Frontal cortex (tissue), 4 donors: ENCODE data around the gene CCDC85A. TPM values are rescaled to one million over a fixed set of nuclear protein-coding genes. Genes with fewer than 3 reads are reported as not detected.
"Not testable (repeated sequence)": the region's sequence is repeated elsewhere in the genome, so short reads cannot be mapped to it uniquely, and the experiment has no call there.

Experiments used
- DNase-seq, 2 donors: peaks; one replicate each; pipeline ENCODE4 v3.0.0; 2012; ENCODE audit warnings: low spot score in 2 of 2
- FAIRE-seq: peaks from 2 replicates; lab custom pipeline; 2012; peaks lifted over from hg19 to GRCh38; lab: Jason Lieb, UNC
- total RNA-seq: library from RNA; depleted of rRNA; stranded (reverse); fragments of >200 nt; gene quantifications from one replicate; pipeline ENCODE4 v1.2.3, GENCODE V29; 2014
- donor health status: control.
- donor health status: control.
- donor health status: control.

Gene CCDC85A
- 31.0 TPM for total RNA-seq

- FAIRE-seq, result no peak
- DNase-seq, result peak; percentile 78 to 79
Measured at GRCh38 chr2:56183643-56184499, at the start of gene CCDC85A. CCDC85A (plus strand) TSS chr2:56183990; CDS start chr2:56184625, 635 bp downstream.

GRCh38 chr2:56134861-56135260 is 48.9 kb upstream of the CCDC85A start:
- no peak for DNase-seq
- no peak for FAIRE-seq

DNA sequence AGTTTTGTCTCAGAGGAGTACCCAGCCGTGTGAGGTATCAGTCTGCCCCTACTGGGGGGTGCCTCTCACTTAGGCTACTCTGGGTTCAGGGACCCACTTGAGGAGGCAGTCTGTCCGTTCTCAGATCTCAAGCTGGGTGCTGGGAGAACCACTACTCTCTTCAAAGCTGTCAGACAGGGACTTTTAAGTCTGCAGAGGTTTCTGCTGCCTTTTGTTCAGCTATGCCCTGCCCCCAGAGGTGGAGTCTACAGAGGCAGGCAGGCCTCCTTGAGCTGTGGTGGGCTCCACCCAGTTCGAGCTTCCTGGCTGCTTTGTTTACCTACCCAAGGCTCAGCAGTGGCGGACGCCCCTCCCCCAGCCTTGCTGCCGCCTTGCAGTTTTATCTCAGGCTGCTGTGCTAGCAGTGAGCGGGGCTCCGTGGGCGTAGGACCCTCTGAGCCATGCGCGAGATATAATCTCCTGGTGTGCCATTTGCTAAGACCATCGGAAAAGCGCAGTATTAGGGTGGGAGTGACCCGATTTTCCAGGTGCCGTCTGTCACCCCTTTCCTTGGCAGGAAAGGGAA is 41.2 kb upstream of the CCDC85A start:
- FAIRE-seq, DNase-seq: not testable (repeated sequence)

DNA sequence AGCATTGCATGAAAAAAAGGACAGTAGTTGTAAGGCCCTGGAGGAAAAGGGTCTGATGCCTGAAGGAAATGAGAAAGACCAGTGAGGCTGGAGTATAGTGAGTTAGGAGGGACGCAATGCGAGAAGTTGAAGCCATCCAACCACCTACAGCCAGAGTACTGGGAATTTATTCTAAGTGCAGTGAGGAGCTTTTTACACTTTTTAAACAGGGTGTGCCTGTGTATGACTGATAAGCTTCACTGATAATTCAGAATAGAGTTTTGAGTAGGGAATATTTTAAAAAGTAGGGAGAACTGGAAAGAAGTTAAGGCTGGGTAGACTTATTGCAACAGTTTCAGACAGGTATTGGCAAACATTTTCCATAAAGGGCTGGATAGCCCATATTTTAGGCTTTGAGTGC is 35.9 kb upstream of the CCDC85A start:
- DNase-seq (no peak), FAIRE-seq (no peak)

DNA sequence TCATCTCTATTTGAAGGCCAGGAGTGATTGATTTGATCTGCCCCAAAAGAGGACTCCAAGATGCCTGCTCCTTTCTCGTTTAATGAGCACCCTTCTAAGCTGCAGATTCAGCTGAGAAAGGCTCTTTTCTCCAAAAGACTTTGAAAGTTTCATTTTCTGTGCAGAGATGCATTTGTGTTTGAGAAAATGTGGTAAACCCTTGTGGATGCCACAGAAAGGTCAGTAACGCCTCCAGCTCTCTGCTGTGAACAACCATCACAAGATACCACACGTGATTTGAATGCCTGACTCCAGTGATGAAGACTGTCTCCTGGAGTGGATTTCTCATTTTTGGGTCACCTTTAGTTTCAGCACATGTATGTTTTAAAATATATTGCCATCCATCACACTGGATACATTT is 35.0 kb upstream of the CCDC85A start:
- DNase-seq (no peak), FAIRE-seq (no peak)

- DNase-seq, result no peak
- no peak for FAIRE-seq
Measured at GRCh38 chr2:56151841-56152240, 31.9 kb upstream of the CCDC85A start.

DNA sequence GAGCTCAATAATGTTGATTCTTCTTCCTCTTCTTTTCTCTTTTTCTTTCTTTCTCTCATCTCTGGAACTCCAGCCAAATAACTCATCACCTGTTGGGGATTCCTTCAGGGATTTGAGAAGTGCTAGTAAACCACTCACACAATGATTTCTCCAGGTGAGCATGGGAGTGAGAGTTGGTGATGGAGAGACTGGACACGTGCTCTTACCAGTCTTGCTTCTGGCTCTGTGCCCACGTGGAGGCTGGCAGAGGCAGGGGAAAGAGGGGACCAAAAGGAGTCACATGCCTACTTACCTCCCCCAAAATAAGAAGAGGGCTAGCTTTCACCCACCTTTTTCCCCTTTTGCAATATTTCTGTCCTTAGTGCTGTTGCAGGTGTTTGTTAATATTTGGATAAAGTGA is 28.6 kb upstream of the CCDC85A start:
- FAIRE-seq (no peak), DNase-seq (no peak)

DNA sequence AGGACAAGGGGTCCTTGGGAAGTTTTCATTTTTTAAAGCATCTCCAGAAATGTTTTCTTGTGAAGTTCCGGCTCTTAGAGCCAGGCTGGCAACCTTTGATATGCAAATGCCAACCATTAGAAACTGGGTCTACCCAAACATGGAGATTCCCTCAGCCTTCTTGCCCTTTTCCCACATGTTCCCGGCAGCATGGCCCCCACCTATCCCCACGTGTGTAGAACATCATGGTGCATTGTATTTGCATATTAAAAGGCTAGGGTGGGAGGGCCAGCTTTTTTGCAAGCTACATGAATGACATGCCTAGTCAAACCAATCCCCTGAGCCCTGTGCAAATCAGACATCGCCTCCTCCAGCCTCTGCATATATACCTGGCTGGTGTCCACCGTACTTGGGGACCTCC is 23.9 kb upstream of the CCDC85A start:
- DNase-seq, FAIRE-seq: not testable (repeated sequence)

DNA sequence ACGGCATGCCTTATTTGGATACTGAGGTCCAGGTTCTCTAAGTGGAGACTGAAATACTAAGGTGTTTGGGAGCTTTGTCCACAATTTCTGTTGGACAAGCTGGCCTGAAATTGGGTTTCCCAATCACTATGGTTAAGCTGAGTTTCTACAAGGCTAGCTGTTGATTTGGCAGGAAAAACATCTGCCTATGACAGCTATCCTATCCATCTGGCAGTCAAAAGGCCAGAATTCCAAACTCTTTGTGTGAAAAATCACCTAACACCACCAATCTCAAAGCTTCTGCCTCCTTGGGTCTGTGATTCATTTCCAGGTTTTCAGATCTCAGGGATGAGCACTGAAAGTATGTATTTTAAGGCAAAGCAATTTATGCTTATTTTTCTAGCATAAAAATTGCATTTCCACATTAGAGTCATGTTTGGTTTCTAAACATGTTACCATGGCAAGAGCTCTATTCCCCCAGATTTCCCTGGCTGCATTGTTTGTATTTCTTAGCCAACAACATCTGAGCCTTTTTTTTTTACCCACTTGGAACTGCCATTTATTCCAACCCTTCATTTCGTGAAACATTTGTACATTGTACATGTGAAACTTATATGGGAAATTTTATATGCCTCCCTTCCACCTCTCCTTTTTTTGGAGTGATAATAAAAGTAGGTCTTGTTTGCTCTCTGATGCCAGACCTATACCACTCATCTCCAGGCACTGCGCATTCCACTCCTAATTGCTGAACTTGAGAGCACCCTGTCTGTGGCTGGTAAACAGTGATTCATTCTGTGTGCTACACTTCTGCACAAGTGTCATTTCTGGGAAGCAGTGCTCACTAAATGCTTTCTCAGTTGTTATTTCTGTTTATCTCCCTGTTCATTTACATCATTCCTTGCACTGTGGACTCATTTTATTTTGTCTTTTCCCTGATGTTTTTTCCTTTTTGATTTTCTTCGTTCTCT is 15.9 kb upstream of the CCDC85A start:
- DNase-seq (no peak), FAIRE-seq (no peak)

DNA sequence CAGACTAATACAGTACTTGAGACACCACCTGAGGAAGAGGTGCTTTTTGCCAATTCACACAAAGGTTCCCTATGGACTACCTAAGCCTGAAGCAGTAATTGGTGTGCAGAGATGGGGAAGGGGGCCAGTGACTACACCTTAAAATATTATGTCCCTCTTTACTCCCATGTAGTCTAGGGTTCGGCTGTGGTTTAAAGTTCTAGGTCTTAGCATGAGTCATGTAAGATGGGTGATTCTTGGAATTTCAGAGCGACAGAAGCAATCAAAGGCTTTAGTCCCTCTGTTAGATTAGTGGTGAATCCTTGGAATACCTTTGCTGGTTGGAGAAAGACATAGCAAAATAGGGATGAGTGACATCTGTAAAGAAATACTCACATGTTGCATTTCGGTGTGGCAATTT is 14.3 kb upstream of the CCDC85A start:
- FAIRE-seq (no peak), DNase-seq (no peak)

DNA sequence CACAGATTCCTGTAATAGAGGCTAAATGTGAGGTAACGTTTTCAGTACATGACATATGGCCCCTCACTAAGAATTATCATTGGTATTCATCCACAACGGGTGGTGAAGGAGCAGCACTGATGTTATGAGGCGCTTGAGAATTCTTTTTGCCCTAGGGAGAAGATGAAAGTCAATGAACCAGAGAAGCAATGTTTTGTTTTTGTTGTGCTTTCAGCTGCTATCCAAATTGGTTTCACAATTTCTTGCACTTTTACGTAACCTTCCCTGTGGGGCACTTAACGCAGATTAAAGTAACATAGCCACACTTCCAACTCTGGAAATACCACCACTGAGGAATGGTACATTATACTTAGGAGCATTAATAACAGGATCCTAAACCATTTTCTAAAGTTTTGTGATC is 13.3 kb upstream of the CCDC85A start:
- FAIRE-seq, result no peak
- no peak for DNase-seq

GRCh38 chr2:56170988-56171387 is 12.8 kb upstream of the CCDC85A start:
- DNase-seq, result no peak
- no peak for FAIRE-seq

DNA sequence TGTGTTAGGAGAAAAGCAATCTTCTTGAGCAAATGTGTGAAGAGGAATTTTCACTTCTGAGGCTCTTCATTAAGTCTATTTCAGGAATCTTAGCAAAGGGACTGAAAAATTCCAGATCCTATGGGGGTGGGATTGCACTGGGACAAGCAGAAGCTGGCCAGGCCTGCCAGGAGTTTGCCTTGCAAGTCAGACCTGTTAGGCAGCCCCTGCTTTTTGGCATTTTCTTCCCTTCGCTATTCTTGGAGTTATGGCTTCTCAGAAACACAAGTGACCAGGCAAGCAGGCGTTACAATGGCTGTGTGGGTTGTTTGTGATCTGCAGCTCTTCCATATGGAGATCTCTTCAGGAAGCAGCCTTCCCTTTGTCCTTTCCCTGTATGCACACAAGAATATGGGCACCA is 8.0 kb upstream of the CCDC85A start:
- DNase-seq (no peak), FAIRE-seq (no peak)

GRCh38 chr2:56177420-56178220 is 6.2 kb upstream of the CCDC85A start:
- FAIRE-seq, result no peak
- DNase-seq, result no peak

DNA sequence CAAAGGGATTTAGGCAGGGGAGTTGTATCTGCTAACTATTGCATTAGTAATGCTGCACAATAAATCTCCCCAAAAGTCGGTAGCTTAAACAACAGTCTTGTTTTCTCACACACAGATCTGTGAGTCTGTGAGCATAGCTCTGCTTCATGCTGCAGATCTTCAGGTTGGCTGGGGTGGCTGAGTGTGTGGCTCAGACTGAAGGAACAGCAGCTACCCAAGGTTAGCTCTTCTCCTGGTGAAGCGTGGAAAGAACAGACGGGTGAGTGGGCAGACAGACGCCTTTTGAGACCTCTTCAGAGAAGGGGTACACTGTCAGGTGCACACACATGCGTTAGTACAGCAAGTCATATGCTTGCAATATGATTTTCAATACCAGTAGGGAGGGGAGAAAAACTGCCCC is 3.9 kb upstream of the CCDC85A start:
- FAIRE-seq, result no peak
- no peak for DNase-seq

GRCh38 chr2:56182420-56182819 is 1.4 kb upstream of the CCDC85A start:
- DNase-seq (no peak), FAIRE-seq (no peak)

DNA sequence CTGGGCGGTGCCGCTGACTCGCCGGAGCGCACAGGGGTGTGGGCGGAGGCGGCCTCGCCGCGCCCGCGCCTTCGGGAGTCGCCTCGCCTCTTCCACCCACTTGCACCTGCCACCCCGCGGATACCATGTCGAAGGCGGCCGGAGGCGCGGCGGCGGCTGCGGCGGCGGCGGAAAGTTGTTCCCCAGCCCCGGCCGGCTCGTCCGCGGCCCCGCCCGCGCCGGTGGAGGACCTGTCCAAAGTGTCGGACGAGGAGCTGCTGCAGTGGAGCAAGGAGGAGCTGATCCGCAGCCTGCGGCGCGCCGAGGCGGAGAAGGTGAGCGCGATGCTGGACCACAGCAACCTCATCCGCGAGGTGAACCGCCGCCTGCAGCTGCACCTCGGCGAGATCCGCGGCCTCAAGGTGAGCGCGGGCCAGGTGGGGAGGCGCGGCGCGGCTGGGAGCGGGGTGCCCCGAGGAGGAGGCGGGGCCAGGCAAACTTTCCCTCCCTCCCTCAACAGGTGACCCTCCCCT is 766 bp downstream of the CCDC85A start:
- DNase-seq, result no peak
- FAIRE-seq, result no peak

GRCh38 chr2:56185101-56185581 is 1.4 kb downstream of the CCDC85A start:
- DNase-seq, result peak; percentile 52 to 68

DNA sequence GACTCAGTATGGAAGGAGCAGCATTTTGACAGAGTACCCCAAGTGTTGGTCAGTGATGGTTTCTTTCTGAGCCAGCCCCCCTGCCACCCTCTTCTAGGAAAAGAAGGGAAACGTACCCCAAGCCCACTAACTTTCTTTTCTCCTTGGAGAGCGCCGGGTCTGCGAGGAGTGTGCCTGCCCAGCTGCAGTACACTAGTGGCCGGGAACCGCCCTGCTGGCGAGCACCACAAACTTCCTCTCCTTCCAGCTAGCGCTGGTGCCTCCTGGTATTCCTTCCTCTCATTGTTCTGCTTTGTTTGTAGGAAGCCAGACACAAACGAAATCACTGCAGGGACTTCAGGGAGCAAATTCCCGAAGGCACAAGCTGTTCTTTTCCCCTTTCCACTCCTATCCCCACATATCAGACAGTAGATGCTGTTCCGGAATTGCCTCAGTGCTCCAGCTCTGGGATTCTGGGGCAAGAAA is 1.8 kb downstream of the CCDC85A start:
- DNase-seq, result no peak
- no peak for FAIRE-seq

More at GRCh38 chr2:56185101-56185581, 1.4 kb downstream of the CCDC85A start:
- no peak for FAIRE-seq
